H1 (cell line): Measurements from ENCODE around the gene CBFA2T2. TPM values are rescaled to one million over a fixed set of nuclear protein-coding genes. Genes with fewer than 3 reads are reported as not detected.

ENCODE experiments used
- BACH1 ChIP-seq: IDR thresholded peaks from 2 replicates; pipeline ENCODE4 v1.6.1; 2012; ENCODE audit warnings: low read length, improper control_type of control experiment
- GABPA ChIP-seq: IDR thresholded peaks from 2 replicates; pipeline ENCODE4 v1.6.1; 2011; ENCODE audit warnings: mild to moderate bottlenecking, low read length, moderate library complexity, borderline replicate concordance; ENCODE audit not compliant: insufficient read depth
- MAFK ChIP-seq: IDR thresholded peaks from 2 replicates; pipeline ENCODE4 v1.6.1; 2012; ENCODE audit warnings: low read depth, mild to moderate bottlenecking, improper control_type of control experiment, low read length
- polyA plus RNA-seq, 7 experiments: library from polyadenylated mRNA; depleted of rRNA in 3 of 7; stranded (reverse) in 5 of 7; unstranded in 2 of 7; fragments of >200 nt in 5 of 7; fragments of 200-250 nt in 2 of 7; gene quantifications; 1 replicate in 5 of 7; 2 replicates in 1 of 7; 4 replicates in 1 of 7; pipeline versions ENCODE4 v1.2.1 to v1.2.3, GENCODE V29; 2011 to 2013; ENCODE audit warnings: missing spikeins in 2 of 7, mixed read lengths in 2 of 7
- total RNA-seq: library from RNA; stranded (reverse); fragmentation: NEBNext Ultra II Directional; extraction: Animal tissue kit (Norgen Biotek cat#: 25700); gene quantifications from 2 replicates; pipeline ENCODE4 v1.2.1, GENCODE V29; 2021

Gene CBFA2T2
- total and polyA plus RNA-seq, 2 of the 8 experiments (the other 6 are each of a cell fraction or from before 2014, with no cell fraction given) = 11.6 to 12.9 TPM

GRCh38 chr20:33553516-33553915, 63.6 kb downstream of the CBFA2T2 start (continued):
- TF ChIP-seq MAFK = no peak
- no peak for TF ChIP-seq GABPA
- TF ChIP-seq BACH1 = no peak
- TF ChIP-seq, all 59 proteins: peak for 0
